Fibroblast of lung (primary cell): Measurements from ENCODE around the gene ARHGAP12.

Experiments used
- CTCF ChIP-seq, 2 donors: IDR thresholded peaks in 1 of 2; conservative IDR thresholded peaks in 1 of 2; 1 replicate in 1 of 2; 2 replicates in 1 of 2; pipeline ENCODE4 v1.5.1; 2011 to 2012; ENCODE audit warnings: low read length in 2 of 2, control low read depth in 1 of 2, inconsistent platforms in 1 of 2, low read depth in 1 of 2, mild to moderate bottlenecking in 1 of 2
- EZH2 ChIP-seq: IDR thresholded peaks from 2 replicates; pipeline ENCODE4 v1.5.1; 2012; ENCODE audit warnings: low read length, control low read depth, mild to moderate bottlenecking; ENCODE audit errors: missing control alignments

GRCh38 chr10:31757386-31757791 is 171.2 kb downstream of the ARHGAP12 start:
- TF ChIP-seq CTCF (conservative IDR thresholded peaks at IDR 0.05 in 1 of 2, IDR thresholded peaks at IDR 0.05 in 1 of 2; ENCODE audit: low read depth in 1 of 2, low read length in 2 of 2): no peak
- no peak for TF ChIP-seq EZH2
